ENCODE measurements around the gene PIGH. TPM values are rescaled to one million over a fixed set of nuclear protein-coding genes. Genes with fewer than 3 reads are reported as not detected.

PIGH gene
- total RNA-seq (10 to 100 TPM in 6 of 10 donors, 1 to 10 TPM in 4; 9.0 to 16.8 (median 10.2) TPM), polyA plus RNA-seq (10 to 100 TPM; 18.1 to 23.3 TPM)
- long read RNA-seq, donor 1, transcript PIGH-201 (4 exons, 1,420 nt) = major isoform, 15 of 26 reads
- long read RNA-seq, donor 1, partial matches to known transcripts = 3 of 26 reads
- long read RNA-seq, donor 1, other reads (novel, unspliced or antisense) = 3 of 26 reads
- long read RNA-seq, donor 2, transcript PIGH-201 (4 exons, 1,420 nt) = major isoform, 7 of 14 reads
- long read RNA-seq, donor 2, partial matches to known transcripts = 1 of 14 reads
- long read RNA-seq, donor 2, other reads (novel, unspliced or antisense) = 3 of 14 reads
- long read RNA-seq, donor 3, transcript PIGH-201 (4 exons, 1,420 nt) = major isoform, 38 of 51 reads
- long read RNA-seq, donor 3, partial matches to known transcripts = 0 of 51 reads
- long read RNA-seq, donor 3, other reads (novel, unspliced or antisense) = 7 of 51 reads

GRCh38 chr14:67599698-67600561, at the start of gene PIGH:
PIGH (minus strand) TSS chr14:67600268; CDS start chr14:67600203, 65 bp downstream.
- DNase-seq = peak; percentile 91 to 94
- intact Hi-C loops (cut with DNase I) = loop anchor here in 1 of 10 donors (5.0 kb wide), 1 partner anchor 72 kb away; the partner anchor contains the start of gene VTI1B
- peak; percentile 22 to 75 (median 58) for TF ChIP-seq CTCF (IDR thresholded peaks at IDR 0.05)
- H3K27ac ChIP-seq = peak within 1 kb of the TSS in 9 of 10 donors; percentile 84 to 91 (median 87)
- no peaks in the 10 kb centered on the region for H3K9me3 ChIP-seq
- 3 to 4% methylated on average over 77 of the region's 77 CpGs for WGBS, 2 donors
- no peaks in the 10 kb centered on the region for H3K36me3 ChIP-seq
- peak; percentile 99 to 100 (median 100) for ATAC-seq
- no peaks in the 10 kb centered on the region for H3K27me3 ChIP-seq
- H3K4me3 ChIP-seq = peak within 1 kb of the TSS; percentile 63 to 99 (median 79)
- H3K4me1 ChIP-seq = peaks cover 0 to 23% (median 10%) of the 10 kb centered on the region in 9 donors

- Histone ChIP-seq H3K4me3 (no peak overlapping the region), H3K36me3 (peaks cover 0 to 61% (median 26%) of the 10 kb centered on the region in 9 donors), H3K9me3 (no peaks in the 10 kb centered on the region), H3K27me3 (no peaks in the 10 kb centered on the region), H3K27ac (peak overlapping the region in 1 of 10 donors; percentile 39), H3K4me1 (peaks cover 0 to 21% (median 3%) of the 10 kb centered on the region in 9 donors)
- no peak for TF ChIP-seq CTCF (IDR thresholded peaks at IDR 0.05)
- DNase-seq = no peak
- intact Hi-C loops (cut with DNase I) = no loop called here
- ATAC-seq = no peak
- WGBS, 2 donors = 95% methylated on average over 3 of the region's 3 CpGs
These were observed 46.1 kb upstream of the PIGH start for GRCh38 chr14:67646131-67646530.

- no peak for TF ChIP-seq CTCF (IDR thresholded peaks at IDR 0.05)
- Histone ChIP-seq H3K4me3 (no peak overlapping the region), H3K36me3 (peaks cover 0 to 54% (median 19%) of the 10 kb centered on the region in 9 donors), H3K27me3 (no peaks in the 10 kb centered on the region), H3K9me3 (no peaks in the 10 kb centered on the region), H3K4me1 (peaks cover 0 to 21% (median under 1%) of the 10 kb centered on the region in 9 donors), H3K27ac (peak overlapping the region in 4 of 10 donors; percentile 12 to 54 (median 36))
- intact Hi-C loops (cut with DNase I) = no loop called here
- 54 to 69% methylated on average over 5 of the region's 5 CpGs for whole genome bisulfite sequencing, 2 donors
- DNase-seq = peak; percentile 12 to 15
- ATAC-seq = peak in 7 of 8 donors; percentile 17 to 93 (median 76)
These were observed 45.3 kb upstream of the PIGH start for GRCh38 chr14:67645414-67645813.

- ATAC-seq = peak in 6 of 8 donors; percentile 25 to 71 (median 64)
- whole genome bisulfite sequencing, 2 donors = 39 to 57% methylated on average over 2 of the region's 2 CpGs
- no peak for DNase-seq
- Histone ChIP-seq H3K36me3 (peaks cover 0 to 44% (median 11%) of the 10 kb centered on the region in 9 donors), H3K9me3 (no peaks in the 10 kb centered on the region), H3K4me3 (no peak overlapping the region), H3K27me3 (no peaks in the 10 kb centered on the region), H3K4me1 (peaks cover 0 to 21% (median 0%) of the 10 kb centered on the region in 9 donors), H3K27ac (peak overlapping the region in 5 of 10 donors; percentile 10 to 47 (median 32))
- TF ChIP-seq CTCF (IDR thresholded peaks at IDR 0.05) = no peak
- intact Hi-C loops (cut with DNase I) = no loop called here
These were observed 44.4 kb upstream of the PIGH start for GRCh38 chr14:67644428-67644827.

All from heart right ventricle (tissue), 16 donors.